KBM-7 (cell line): Measurements from ENCODE around the gene FAM81A.
"Not testable (repeated sequence)": the region's sequence is repeated elsewhere in the genome, so short reads cannot be mapped to it uniquely, and the experiment has no call there.

Experiments
- DNase-seq: peaks from one replicate; pipeline ENCODE4 v3.0.0-alpha.2; 2015
- in situ Hi-C: fragments of 300-500 bp; cut with MboI; formaldehyde crosslinking; loops from 2 replicates; pipeline ENCODE4 v1.14.3; 2020; ENCODE audit warnings: low sequenced_read_pairs, low pct_unique_long_range_greater_than_20kb, mixed read lengths

Gene FAM81A

GRCh38 chr15:59437817-59438624 lies at the start of gene FAM81A:
Gene FAM81A (plus strand): TSS chr15:59438186. CDS start chr15:59458627, 20,441 bp downstream.
- peak; percentile 51 for DNase-seq
- in situ Hi-C loops, result no loop called here

- DNase-seq, result no peak
- in situ Hi-C loops, result no loop called here
Measured at GRCh38 chr15:59388670-59389069, 49.3 kb upstream of the FAM81A start.

GRCh38 chr15:59392299-59392698 lies 45.7 kb upstream of the FAM81A start:
- in situ Hi-C loops, result no loop called here
- DNase-seq, result no peak

- in situ Hi-C loops, result no loop called here
- no peak for DNase-seq
Measured at GRCh38 chr15:59394166-59394661, 43.8 kb upstream of the FAM81A start.

GRCh38 chr15:59396211-59396610 lies 41.8 kb upstream of the FAM81A start:
- in situ Hi-C loops, result no loop called here
- no peak for DNase-seq

- no peak for DNase-seq
- in situ Hi-C loops, result no loop called here
Measured at GRCh38 chr15:59396679-59397078, 41.3 kb upstream of the FAM81A start.

- DNase-seq, result no peak
- in situ Hi-C loops, result no loop called here
Measured at GRCh38 chr15:59398220-59398619, 39.8 kb upstream of the FAM81A start.

- in situ Hi-C loops, result no loop called here
Measured at GRCh38 chr15:59399465-59400102, 38.4 kb upstream of the FAM81A start.

GRCh38 chr15:59400103-59400813 lies 37.7 kb upstream of the FAM81A start:
- DNase-seq, result no peak
- in situ Hi-C loops, result no loop called here

More at GRCh38 chr15:59399465-59400102, 38.4 kb upstream of the FAM81A start:
- DNase-seq, result peak; percentile 23

GRCh38 chr15:59401051-59401823 lies 36.7 kb upstream of the FAM81A start:
- in situ Hi-C loops, DNase-seq: not testable (repeated sequence)

GRCh38 chr15:59401824-59402569 lies 36.0 kb upstream of the FAM81A start:
- in situ Hi-C loops, result no loop called here
- DNase-seq, result no peak

GRCh38 chr15:59405079-59405478 lies 32.9 kb upstream of the FAM81A start:
- no peak for DNase-seq
- in situ Hi-C loops, result no loop called here

- no peak for DNase-seq
- in situ Hi-C loops, result no loop called here
Measured at GRCh38 chr15:59406446-59406845, 31.5 kb upstream of the FAM81A start.

GRCh38 chr15:59407946-59408345 lies 30.0 kb upstream of the FAM81A start:
- in situ Hi-C loops, result no loop called here
- DNase-seq, result no peak

- in situ Hi-C loops, result no loop called here
- no peak for DNase-seq
Measured at GRCh38 chr15:59410391-59410896, 27.5 kb upstream of the FAM81A start.

- DNase-seq, result no peak
- in situ Hi-C loops, result no loop called here
Measured at GRCh38 chr15:59413577-59413976, 24.4 kb upstream of the FAM81A start.

GRCh38 chr15:59416816-59417215 lies 21.2 kb upstream of the FAM81A start:
- in situ Hi-C loops, result no loop called here
- no peak for DNase-seq

- no peak for DNase-seq
- in situ Hi-C loops, result no loop called here
Measured at GRCh38 chr15:59419170-59419569, 18.8 kb upstream of the FAM81A start.
